GM21786 (cell line): ENCODE data around the gene HOXA6.

ENCODE experiments used
- ATAC-seq: cut with Tn5 transposase; IDR thresholded peaks from one replicate; pipeline ENCODE4 v1.9.1; 2021; ENCODE audit not compliant: unreplicated experiment

The HOXA6 gene

GRCh38 chr7:27124902-27125689, 22.5 kb downstream of the HOXA6 start:
- ATAC-seq = no peak

- ATAC-seq = no peak
Observed at GRCh38 chr7:27124096-27124901, 23.3 kb downstream of the HOXA6 start.

- ATAC-seq = no peak
Observed at GRCh38 chr7:27123477-27124053, 24.0 kb downstream of the HOXA6 start.

GRCh38 chr7:27123007-27123476, 24.5 kb downstream of the HOXA6 start:
- ATAC-seq = no peak

- no peak for ATAC-seq
Observed at GRCh38 chr7:27122077-27122910, 25.3 kb downstream of the HOXA6 start.

- no peak for ATAC-seq
Observed at GRCh38 chr7:27121684-27122076, 25.9 kb downstream of the HOXA6 start.

- ATAC-seq = no peak
Observed at GRCh38 chr7:27119412-27119911, 28.1 kb downstream of the HOXA6 start.

- no peak for ATAC-seq
Observed at GRCh38 chr7:27118580-27118979, 29.0 kb downstream of the HOXA6 start.

- no peak for ATAC-seq
Observed at GRCh38 chr7:27117887-27118491, 29.6 kb downstream of the HOXA6 start.

- ATAC-seq = no peak
Observed at GRCh38 chr7:27116962-27117886, 30.4 kb downstream of the HOXA6 start.

- no peak for ATAC-seq
Observed at GRCh38 chr7:27116031-27116961, 31.3 kb downstream of the HOXA6 start.

GRCh38 chr7:27115221-27116026, 32.1 kb downstream of the HOXA6 start:
- ATAC-seq = no peak

GRCh38 chr7:27114881-27115220, 32.7 kb downstream of the HOXA6 start:
- ATAC-seq = no peak

- ATAC-seq = no peak
Observed at GRCh38 chr7:27113991-27114769, 33.4 kb downstream of the HOXA6 start.

- no peak for ATAC-seq
Observed at GRCh38 chr7:27112955-27113949, 34.3 kb downstream of the HOXA6 start.
